HTR-8/SVneo (cell line): ENCODE results near the gene CCNI2.
A peak's percentile ranks its signal among the peaks of the same experiment; 100 is the strongest.

Source experiments
- DNase-seq: peaks from one replicate; pipeline ENCODE4 v3.0.0; 2011; ENCODE audit warnings: low spot score, mixed read lengths; ENCODE audit not compliant: insufficient read length
- FAIRE-seq: peaks from 2 replicates; lab custom pipeline; 2011; peaks lifted over from hg19 to GRCh38; lab: Jason Lieb, UNC

CCNI2 gene

DNA sequence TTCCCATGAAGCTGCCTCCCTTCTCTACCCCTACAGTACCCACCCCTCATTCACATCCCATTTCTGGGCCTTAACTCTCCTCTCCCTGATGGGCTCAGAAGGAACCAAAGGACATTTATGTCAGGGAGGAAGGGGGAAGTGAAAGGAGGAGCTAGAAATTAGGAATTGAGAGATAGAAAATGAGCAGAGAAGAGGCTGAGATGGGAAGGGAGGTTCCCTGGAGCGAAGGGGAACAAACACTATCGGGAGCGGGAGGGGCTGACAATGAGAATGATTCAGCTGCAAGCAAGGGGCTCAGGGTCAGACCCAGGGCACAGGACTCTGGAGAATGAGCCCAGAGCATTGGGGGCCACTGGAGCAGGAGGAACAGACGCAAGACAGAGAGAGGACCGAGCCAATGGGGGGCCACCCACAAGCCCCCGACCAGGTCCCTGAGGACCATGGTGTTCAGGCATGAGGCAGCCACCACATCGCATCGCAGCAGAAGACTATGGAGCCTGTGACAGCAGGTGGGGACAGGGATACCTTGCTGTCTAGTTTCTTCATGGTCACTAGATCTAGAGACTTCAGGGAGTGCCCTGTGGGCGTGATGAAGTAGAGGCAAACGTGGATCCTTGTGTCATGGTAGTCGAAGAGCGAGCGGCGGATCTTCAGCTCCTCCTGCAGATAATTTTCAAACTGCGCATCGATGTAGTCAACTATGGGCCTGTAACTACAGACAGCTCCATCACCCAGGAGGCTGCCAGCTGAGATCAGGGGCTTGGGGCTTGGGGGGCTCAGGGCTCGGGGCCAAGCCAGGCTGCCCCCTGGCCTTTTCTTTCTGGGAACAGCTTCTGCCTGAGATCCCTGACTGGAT is 16.2 kb downstream of the CCNI2 start:
- FAIRE-seq (no peak), DNase-seq (no peak)

GRCh38 chr5:132764051-132764450 is 16.8 kb downstream of the CCNI2 start:
- FAIRE-seq (no peak), DNase-seq (no peak)

DNA sequence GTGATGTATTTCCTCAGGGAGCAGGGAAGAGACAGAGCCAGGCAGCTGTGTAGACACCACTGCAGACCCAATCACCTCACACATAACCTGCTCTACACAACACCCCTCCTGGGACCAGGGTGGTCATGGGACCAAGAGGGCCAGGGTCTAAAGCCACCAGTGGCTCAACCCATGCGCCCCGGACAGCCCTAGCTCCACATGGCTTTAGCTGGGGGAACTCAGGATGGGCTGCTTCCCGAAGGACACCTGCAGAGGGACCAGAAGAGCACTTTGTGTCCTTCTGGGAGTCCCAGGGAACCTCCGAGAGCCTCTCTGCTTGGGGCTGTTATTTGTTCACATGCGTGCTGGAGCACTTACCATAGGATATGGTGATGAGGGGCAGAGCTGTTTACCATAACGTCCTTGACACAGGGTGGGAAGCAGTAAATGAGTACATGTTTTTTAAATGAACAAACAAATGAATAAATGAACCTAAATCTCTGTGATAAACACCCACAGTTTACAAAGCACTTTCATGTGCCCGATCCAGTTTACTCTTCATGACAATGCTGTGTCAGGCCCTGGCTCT is 17.5 kb downstream of the CCNI2 start:
- no peak for DNase-seq
- FAIRE-seq, result no peak

- DNase-seq, result no peak
- FAIRE-seq, result no peak
Measured at GRCh38 chr5:132765311-132766019, 18.2 kb downstream of the CCNI2 start.

DNA sequence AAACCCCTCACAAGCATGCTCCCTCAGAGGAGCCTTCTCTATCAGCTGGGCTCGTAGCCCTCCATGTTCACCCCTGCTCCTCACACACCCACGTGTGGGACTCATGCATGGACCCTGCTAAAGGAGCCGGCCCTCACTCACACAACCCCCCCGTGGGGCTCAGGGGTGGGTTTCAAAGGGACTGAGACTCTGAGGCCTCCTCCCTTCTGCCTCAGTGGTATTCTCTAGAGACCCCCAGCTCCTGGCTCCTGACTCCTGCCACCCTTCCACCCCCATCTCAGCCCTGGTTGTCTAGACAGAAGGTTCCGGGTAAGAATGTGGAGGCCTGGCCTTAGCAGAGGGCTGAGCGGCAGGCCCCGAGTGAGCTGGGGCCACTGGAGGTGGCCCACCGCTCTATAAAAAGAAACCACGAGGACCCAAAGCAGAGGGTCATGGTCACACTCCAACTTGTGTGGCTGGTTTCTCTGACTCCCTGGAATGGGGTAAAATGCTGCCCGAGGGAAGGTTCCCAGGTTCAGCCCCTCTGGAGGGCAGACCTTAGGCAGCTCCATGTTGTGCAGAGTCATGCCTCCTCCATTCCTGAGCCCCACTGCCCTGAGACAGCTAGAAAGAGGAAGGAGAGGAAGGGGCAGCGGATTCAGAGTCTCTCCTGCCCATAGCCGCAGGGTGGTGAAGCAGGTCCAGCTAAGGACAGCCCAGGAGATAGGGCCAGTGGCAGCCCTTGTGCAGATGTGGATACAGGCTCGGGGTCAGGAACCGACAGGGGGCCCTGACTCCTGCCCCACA is 19.0 kb downstream of the CCNI2 start:
- DNase-seq (no peak), FAIRE-seq (no peak)

GRCh38 chr5:132766806-132767055 is 19.5 kb downstream of the CCNI2 start:
- no peak for FAIRE-seq
- DNase-seq, result no peak

GRCh38 chr5:132767150-132767549 is 19.9 kb downstream of the CCNI2 start:
- FAIRE-seq (no peak), DNase-seq (no peak)

DNA sequence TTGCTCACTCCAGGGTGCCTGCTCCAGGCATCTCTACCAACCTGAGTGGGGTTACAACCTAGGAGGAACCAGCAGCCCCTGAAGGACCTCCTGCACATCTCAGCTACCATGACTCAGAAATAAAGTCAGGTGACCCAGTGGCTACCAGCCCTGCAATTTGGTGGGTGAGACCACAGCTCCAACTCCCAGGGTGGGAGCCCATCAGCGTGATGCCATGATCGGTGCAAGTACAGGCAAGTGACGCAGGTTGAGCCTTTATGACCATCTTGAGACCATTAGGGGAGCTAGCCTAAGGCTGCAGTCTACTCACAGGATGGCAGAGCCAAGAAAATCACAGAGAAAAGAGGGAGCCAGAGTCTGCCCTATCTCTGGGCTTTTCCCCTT is 21.3 kb downstream of the CCNI2 start:
- DNase-seq (no peak), FAIRE-seq (no peak)

GRCh38 chr5:132770476-132771159 is 23.4 kb downstream of the CCNI2 start:
- no peak for FAIRE-seq
- DNase-seq, result no peak

DNA sequence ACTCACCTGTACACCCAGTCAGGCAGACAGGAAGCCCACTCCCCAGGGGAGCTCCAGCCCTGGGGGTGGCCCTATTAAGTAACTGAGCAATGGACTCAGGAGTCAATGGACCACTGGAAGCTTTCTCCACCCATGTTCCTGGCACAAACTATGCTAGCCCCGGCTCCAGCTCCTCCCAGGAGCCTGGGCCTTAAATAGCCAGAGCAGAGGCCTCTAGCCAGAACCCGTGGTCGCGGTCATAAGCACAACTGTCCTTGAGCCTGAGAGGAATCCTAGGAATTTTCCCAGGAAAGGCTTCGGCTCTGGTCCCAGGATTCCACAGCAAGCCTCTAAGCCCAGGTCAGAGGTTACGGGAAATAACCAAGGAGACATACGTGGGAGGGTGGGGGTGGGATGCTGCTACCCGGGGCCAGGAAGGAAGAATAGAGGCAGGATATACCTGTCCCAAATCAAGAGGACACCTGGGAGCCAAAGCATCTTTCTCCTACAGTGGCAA is 24.3 kb downstream of the CCNI2 start:
- FAIRE-seq (no peak), DNase-seq (no peak)

DNA sequence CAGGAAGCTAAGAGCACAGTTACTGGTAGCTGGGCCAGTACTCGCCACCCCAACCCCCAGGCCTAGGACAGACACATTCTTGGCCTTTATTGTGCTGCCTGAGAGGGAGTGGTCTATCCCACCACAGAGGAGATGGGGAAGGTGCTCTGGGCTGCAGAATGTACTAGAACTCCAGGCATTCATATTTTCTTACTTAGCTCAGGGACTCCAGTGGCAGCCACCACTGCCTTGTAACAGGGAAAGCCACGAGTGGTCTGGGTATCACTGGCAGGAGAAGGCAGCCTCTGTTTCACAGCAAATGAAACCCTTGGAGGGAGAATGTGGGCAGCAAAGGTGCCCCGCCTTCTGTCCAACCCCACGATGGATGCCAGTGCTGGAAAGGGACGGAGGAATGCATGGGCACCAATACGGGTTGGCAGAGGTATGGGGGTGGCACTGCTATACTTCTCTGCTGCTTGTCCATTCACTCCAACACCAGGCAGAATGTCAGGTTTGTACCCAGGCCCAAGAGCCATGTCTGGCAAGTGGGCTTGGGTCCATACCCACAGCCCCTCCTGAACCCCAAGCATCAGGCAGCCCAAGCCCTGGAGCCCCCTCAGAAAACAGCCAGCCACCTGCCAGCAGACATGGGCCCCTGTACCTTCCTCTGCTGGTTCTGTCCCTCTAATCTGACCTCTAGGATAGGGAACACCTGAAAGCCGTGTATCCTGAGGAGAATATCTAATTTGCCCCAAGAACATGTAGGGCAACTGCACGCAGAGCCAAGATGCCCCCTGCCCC is 25.3 kb downstream of the CCNI2 start:
- no peak for DNase-seq
- FAIRE-seq, result no peak

DNA sequence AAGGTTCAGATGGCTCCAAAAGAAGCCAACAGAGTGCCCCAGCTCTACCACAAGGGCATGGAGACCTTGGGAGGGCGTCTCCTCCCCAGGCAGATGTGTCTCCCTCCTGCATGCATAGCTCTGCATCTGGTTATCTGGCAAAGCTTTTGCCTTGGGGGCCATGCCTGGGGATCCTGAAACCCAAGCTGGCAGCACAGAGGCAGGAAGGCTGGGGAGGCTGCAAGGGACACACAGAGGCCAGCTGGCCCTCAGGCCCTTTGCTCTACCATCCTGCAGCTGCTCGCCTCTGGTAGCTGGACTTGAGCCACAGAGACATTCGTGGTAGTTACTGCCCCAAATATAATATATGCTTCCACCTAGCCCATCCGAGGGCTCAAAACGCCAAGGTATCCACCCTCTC is 25.9 kb downstream of the CCNI2 start:
- FAIRE-seq, result no peak

DNA sequence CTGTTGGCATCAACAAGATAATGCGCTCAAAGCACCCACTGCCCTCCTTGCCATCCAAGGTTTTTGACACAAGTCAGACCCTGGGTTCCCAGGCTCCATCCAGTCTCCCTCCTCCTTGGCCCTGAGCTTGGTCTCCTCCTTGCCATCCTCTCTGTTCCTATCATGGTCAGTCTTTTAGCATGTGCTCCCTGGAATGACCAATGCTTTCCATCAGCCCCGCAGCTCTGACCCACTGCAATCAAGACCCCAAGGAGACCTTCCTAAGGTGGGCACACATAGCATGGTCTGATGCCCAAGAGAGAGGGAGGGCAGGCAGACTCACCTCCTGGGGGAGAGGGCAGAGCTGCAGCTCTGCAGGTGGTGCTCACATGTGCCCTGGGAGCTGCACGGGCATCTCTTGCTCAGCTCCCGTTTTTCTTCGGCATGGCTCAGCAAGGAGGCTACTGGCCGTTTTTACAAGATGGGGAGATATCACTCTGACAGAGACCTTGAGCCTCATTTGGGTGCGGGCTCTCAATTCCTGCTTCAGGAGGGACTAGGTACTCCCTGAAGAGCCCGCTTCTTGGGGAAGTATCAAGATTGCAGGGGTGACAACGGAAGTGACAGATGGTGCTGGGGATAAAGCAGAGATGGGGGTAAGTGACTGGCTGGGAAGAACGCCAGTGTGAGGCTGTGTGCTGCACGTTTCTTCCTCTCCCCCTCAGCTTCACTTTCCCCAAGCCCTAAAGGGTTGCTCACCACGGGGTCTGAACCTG is 26.6 kb downstream of the CCNI2 start:
- no peak for FAIRE-seq
- no peak for DNase-seq

More for the DNA sequence above, 25.9 kb downstream of the CCNI2 start:
- no peak for DNase-seq

GRCh38 chr5:132774406-132774805 is 27.2 kb downstream of the CCNI2 start:
- DNase-seq, result no peak
- FAIRE-seq, result no peak

- FAIRE-seq, result no peak
- DNase-seq, result no peak
Measured at GRCh38 chr5:132774896-132775295, 27.7 kb downstream of the CCNI2 start.

DNA sequence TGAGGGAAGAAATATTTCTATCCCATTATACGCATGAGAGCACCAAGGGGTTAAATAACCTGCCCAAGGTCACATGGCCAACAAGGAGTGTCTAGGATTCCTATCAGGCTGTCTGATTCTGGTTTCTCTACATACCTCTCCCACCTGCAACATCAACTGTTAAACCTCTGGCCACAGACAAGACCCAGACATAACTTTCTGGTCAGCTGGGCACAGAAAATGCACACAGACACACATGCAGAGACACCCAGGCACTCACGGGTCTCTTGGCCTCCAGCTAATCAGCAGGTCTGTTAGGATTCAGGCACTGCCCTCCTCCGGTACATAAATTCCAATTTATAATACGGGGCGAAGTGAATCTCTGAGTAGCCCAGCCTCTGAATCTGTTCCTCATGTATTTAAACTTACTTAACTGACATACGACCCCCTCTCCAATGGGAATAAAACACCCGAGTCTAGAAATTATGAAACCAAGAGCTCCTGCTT is 28.3 kb downstream of the CCNI2 start:
- FAIRE-seq, result peak; percentile 51
- no peak for DNase-seq

DNA sequence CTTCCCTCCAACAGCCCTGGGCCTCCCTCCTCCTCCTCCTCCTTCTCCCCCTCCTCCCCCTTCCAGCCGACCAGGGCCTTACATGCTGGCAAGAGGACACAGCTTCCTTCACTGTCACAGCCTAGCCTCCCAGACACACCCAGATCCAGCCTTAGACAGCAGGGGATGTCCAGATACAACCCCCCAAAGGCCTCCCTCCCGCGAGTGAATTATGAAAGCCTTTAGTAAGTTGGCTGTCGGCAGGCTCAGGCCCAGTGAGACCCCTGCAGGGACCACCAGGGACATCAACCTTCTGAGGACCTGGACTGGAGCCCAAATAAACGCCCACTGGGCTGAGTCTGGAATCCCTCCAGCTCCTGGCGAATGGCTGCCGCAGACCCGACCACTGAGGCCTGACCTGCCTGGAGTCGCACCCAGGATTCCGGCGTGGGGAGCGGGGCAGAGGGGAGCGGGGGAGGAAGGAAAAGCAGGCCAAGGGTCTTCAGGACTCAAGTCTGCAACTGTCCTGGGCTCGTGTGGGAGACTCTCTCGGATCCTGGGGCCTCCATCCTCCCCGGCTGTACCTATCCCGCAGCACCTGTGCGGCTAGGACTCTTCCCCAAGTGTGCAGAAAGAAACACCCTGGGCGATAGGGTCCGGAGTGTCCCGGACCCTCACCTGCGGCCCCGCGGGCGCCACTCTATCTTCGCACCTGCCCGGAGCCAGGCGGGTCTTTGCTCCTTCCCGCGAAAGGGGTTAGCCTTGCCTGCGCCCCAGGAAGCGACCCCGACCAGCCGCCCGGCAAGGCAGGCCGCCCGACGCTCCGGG is 29.1 kb downstream of the CCNI2 start:
- FAIRE-seq (no peak), DNase-seq (no peak)

DNA sequence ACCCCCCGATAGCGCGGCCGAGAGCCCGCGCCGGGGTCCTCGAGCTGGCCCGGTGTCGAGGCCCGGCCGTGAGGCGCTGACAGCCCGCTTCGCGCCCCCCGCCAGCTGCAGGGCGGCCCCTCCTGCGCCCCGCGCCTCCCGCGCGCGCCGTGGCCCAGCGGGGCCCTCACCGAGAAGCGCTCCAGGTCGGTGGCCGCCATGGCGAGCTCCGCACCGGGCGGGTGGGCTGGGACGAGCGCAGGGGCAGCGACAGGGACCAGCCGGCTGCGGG is 29.6 kb downstream of the CCNI2 start:
- no peak for DNase-seq
- no peak for FAIRE-seq
